Measurements from ENCODE around the gene MXRA8.

MXRA8 gene

DNA sequence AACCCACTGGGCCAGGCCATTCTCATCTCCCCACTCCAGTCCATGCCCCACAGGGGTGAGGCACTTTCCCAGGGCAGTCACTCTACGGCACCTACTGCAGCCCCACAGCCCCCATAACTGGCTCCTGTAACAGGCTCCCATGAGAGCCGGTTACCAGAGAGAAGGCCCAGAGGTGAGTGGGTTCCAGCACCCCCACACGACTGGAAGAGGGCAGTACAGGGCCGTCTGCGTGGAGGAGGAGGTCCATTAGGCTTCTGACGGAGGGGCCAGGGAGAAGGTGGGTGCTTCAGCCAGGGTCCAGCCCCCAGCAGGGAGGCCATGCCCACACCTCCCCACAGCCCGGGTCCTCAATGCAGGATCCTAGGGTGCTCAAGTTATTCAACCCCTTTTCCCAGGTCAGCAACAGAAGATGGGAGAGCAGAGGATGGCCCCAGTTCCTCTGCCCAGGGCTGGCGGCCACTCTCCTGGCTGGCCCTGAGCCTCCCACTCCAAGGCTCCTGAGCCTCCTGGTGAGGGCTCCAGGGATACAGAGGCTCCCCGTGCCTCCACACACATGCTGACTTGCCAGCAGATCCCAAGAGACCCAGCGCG, 52.2 kb downstream of the MXRA8 start:
- DNase-seq = peak; percentile 25

DNA sequence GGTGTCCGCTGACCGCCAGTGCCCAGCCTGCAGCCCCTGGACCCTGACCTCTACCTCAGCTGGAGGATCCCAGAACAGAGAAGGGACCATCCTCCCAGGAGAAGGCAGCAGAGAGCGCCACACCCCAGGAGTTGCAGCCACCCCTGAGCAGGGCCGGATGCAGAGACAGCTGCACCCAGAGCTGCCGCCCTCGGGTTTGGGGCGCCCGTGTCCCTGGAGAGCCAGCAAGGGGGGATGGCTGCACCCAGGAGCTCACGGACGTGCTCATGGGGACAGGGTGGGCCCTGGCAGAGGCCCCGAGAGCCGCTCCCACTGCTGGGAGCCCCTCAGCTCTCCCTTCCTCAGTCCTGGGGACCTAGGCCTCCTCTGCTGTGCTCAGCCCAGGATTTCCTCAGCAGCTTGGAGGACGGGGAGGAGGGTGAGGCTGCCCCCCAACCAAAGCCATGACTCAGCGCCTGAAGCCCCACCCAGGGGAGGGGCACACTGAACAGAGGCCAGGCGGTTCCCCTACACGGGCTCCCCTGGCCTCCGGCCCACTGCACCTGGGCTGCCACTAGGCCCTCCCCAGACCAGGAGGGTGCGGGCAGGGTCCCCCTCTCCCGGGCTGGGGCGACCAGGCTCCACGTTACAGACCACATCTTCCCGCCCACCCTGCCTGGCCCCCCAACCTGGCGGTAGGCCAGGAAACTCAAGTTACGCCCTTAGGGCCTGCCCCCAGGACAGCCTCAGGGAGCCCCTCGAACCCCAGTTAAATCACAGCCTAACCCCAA, 52.9 kb downstream of the MXRA8 start:
- peak; percentile 78 for DNase-seq

DNA sequence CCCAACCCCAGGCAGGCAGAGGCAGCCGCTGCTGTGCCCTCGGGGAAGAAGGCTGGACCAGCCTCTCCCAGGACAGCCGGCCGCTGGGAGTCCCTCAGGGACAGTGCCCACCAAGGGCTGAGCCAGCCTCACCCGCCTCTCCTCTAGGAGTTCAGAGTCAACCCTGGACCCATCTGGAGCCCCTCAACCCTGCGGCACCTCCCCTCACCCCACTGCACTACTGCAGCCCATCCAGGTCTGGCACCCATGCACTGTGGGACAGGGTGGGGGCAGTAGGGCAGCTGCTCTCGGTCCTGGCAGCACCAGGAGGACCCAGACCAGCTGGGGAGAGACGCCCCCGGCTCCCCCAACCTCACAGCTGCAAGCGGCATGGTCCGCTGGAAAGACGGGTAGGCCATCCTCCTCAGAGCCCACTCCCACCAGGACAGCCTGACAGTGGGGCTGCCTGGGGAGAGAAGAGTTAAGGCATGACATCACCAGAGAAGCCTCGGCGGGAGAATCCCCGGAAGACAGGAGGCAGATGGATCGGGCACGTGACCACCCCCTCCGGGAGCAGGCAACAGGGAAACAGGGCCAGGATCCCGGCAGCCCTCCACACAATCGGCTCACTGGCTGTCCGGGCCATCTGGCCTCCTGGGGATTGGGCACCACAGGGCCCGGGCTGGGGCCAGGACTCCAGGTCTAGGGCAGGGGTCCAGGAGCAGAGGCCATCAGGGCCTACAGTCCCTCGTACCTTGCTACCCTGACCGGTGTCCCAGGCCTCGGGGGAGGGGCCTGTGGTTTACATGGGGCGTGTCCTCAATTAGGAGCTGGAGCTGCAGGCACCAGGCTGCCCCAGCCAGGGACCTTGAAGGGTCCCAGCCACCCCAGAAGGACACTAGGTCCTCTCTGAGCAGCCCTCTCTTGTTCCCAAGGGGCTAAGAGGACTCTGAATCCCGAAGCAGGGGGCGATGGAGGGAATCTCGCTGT, 53.7 kb downstream of the MXRA8 start:
- peak; percentile 82 for DNase-seq

DNA sequence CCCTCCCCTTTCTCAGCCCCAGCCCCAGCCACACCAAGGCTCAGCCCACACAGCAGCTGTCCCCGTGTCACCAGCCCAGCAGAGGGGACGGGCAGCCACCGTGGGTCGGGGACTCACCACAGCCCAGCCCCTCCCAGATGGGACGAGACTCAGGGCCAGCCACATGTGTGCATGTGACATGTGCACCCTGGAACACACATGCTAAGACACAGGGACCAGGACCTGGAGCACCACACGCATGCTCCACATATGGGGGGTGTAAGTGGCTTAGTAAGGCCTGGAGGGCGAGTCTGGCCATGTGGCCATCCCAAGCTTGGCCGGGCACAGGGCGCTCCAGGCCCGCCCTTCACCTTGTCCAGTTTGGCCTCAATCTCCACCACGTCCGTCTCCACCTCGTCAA, 54.6 kb downstream of the MXRA8 start:
- no peak for DNase-seq

DNA sequence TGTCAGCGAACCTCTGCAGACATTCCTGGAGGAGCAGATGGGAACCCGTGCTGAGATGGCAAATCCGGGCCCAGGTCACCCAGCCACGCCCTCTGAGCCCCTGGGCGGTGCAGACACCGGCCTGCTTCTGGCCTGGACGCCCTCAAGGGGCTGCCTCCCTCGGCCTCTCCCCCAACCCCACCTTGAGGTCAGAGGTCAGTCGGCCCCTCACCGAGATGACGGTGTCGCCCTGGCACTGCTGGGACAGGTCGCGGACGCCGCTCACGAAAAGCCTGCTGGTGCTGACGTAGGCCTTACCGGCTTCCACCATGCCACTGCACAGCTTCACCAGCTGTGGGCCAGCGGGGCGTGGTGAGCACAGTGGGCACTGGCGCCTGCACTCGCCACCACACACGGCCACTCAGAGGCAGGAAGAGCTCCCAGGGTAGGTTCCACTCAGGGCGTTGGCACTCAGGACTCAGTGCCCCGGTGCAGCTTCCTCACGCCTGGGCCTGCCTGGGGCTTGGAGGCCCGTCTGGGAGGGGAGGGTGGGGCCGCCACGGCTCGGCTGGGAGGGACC, 55.3 kb downstream of the MXRA8 start:
- no peak for DNase-seq
